IMR-90 (cell line): ENCODE results near the gene LYZL1. TPM values are rescaled to one million over a fixed set of nuclear protein-coding genes. Genes with fewer than 3 reads are reported as not detected.

Experiments
- ATAC-seq: fragments of 200-7000 bp; cut with Tn5 transposase; 2 replicates; pipeline ENCODE4 v1.9.1; 2020; ENCODE audit warnings: low read depth, mild to moderate bottlenecking, moderate library complexity
- BruUV-seq: library from RNA; stranded (reverse); fragments of 400-500 nt; replicated peaks from 2 replicates; lab custom pipeline; 2021; lab: Mats Ljungman, UMichigan
- CTCF ChIA-PET: fragments of 300-600 bp; formaldehyde crosslinking; extraction: SDS; loops from one replicate; lab custom pipeline; 2021; ENCODE audit warnings: antibody characterized with exemption; lab: Yijun Ruan, JAX
- POLR2A ChIA-PET: fragments of 300-600 bp; sonication (Branson Sonifier 250); formaldehyde crosslinking; loops from one replicate; lab custom pipeline; 2022; ENCODE audit warnings: antibody characterized with exemption; ENCODE audit not compliant: unreplicated experiment; lab: Charles Lee
- DNase-seq: peaks from one replicate; pipeline ENCODE4 v3.0.0; 2013
- H2AFZ ChIP-seq: replicated peaks from 2 replicates; pipeline ENCODE3; 2013; ENCODE audit warnings: low read length, mild to moderate bottlenecking; ENCODE audit not compliant: poor library complexity
- H2AK5ac ChIP-seq: 2 replicates; pipeline ENCODE4 v1.6.1; 2013; ENCODE audit warnings: low read depth, low read length, inconsistent platforms
- H2AK9ac ChIP-seq: replicated peaks from 2 replicates; pipeline ENCODE3; 2013; ENCODE audit warnings: mild to moderate bottlenecking, low read depth, low read length, moderate library complexity; ENCODE audit not compliant: poor library complexity
- H2BK120ac ChIP-seq: 2 replicates; pipeline ENCODE4 v1.6.1; 2013; ENCODE audit warnings: low read depth, low read length, inconsistent platforms
- H2BK15ac ChIP-seq: 3 replicates; pipeline ENCODE4 v1.6.1; 2013; ENCODE audit warnings: low read depth, low read length, inconsistent platforms
- H2BK20ac ChIP-seq: 2 replicates; pipeline ENCODE4 v1.6.1; 2013; ENCODE audit warnings: low read depth, mild to moderate bottlenecking, inconsistent platforms, low read length, moderate library complexity
- H2BK5ac ChIP-seq: 2 replicates; pipeline ENCODE4 v1.6.1; 2013; ENCODE audit warnings: mild to moderate bottlenecking, low read depth, low read length, inconsistent platforms; ENCODE audit not compliant: poor library complexity, severe bottlenecking
- H3K14ac ChIP-seq: replicated peaks from 2 replicates; pipeline ENCODE4 v1.6.1; 2013; ENCODE audit warnings: low read depth, low read length, inconsistent platforms
- H3K18ac ChIP-seq: 2 replicates; pipeline ENCODE4 v1.6.1; 2013; ENCODE audit warnings: low read depth, low read length, control low read depth
- H3K23ac ChIP-seq: 2 replicates; pipeline ENCODE4 v1.6.1; 2013; ENCODE audit warnings: low read depth, low read length, inconsistent platforms
- H3K27ac ChIP-seq: 2 replicates; pipeline ENCODE4 v1.5.1; 2013; ENCODE audit warnings: mild to moderate bottlenecking, control low read depth, low read length; ENCODE audit not compliant: insufficient read depth
- H3K27me3 ChIP-seq: 2 replicates; pipeline ENCODE4 v1.6.1; 2013; ENCODE audit warnings: low read length; ENCODE audit not compliant: control insufficient read depth, insufficient read depth
- H3K36me3 ChIP-seq: 2 replicates; pipeline ENCODE4 v1.6.1; 2013; ENCODE audit warnings: low read length, mixed read lengths; ENCODE audit not compliant: control insufficient read depth, insufficient read depth
- H3K4ac ChIP-seq: 2 replicates; pipeline ENCODE4 v1.6.1; 2013; ENCODE audit warnings: low read depth, low read length, inconsistent platforms
- H3K4me1 ChIP-seq: 2 replicates; pipeline ENCODE4 v1.6.1; 2013; ENCODE audit warnings: low read length, mixed read lengths; ENCODE audit not compliant: control insufficient read depth, insufficient read depth
- H3K4me2 ChIP-seq: 2 replicates; pipeline ENCODE4 v1.6.1; 2013; ENCODE audit warnings: low read depth, mild to moderate bottlenecking, control low read depth, low read length, moderate library complexity
- H3K4me3 ChIP-seq: 2 replicates; pipeline ENCODE4 v1.5.1; 2013; ENCODE audit warnings: low read depth, mild to moderate bottlenecking, control low read depth, low read length, moderate library complexity; ENCODE audit not compliant: insufficient read depth
- H3K56ac ChIP-seq: 2 replicates; pipeline ENCODE4 v1.6.1; 2013; ENCODE audit warnings: low read length, inconsistent platforms; ENCODE audit not compliant: insufficient read depth; ENCODE audit errors: extremely low read depth
- H3K79me1 ChIP-seq, 2 experiments: 2 replicates each; pipeline ENCODE4 v1.6.1; 2013; ENCODE audit warnings: low read length in 2 of 2, inconsistent platforms in 1 of 2, low read depth in 1 of 2
- H3K9ac ChIP-seq: 2 replicates; pipeline ENCODE4 v1.6.1; 2013; ENCODE audit warnings: low read depth, low read length, control low read depth
- H3K9me1 ChIP-seq: 2 replicates; pipeline ENCODE4 v1.6.1; 2013; ENCODE audit warnings: low read length, inconsistent platforms; ENCODE audit not compliant: insufficient read depth
- H3K9me3 ChIP-seq: 2 replicates; pipeline ENCODE4 v1.6.1; 2013; ENCODE audit warnings: low read length; ENCODE audit not compliant: control insufficient read depth, insufficient read depth
- H4K20me1 ChIP-seq: 2 replicates; pipeline ENCODE4 v1.6.1; 2013; ENCODE audit warnings: low read length, inconsistent platforms; ENCODE audit not compliant: insufficient read depth
- H4K5ac ChIP-seq: 2 replicates; pipeline ENCODE4 v1.6.1; 2013; ENCODE audit warnings: mild to moderate bottlenecking, low read depth, low read length, control low read depth
- H4K8ac ChIP-seq, 2 experiments: 2 replicates each; pipeline ENCODE4 v1.6.1; 2013; ENCODE audit warnings: low read depth in 2 of 2, low read length in 2 of 2, control low read depth in 1 of 2, inconsistent platforms in 1 of 2
- H4K91ac ChIP-seq: 2 replicates; pipeline ENCODE4 v1.6.1; 2013; ENCODE audit warnings: low read depth, low read length, inconsistent platforms; ENCODE audit not compliant: insufficient read depth
- BHLHE40 ChIP-seq: fragments of 150-350 bp; IDR thresholded peaks from 2 replicates; pipeline ENCODE4 v1.6.1; 2016; ENCODE audit warnings: mild to moderate bottlenecking, low read depth, low read length
- CEBPB ChIP-seq: IDR thresholded peaks from 2 replicates; pipeline ENCODE4 v1.6.1; 2012; ENCODE audit warnings: low read depth, low read length, improper control_type of control experiment
- CHD1 ChIP-seq: IDR thresholded peaks from 2 replicates; pipeline ENCODE4 v1.6.1; 2012; ENCODE audit warnings: low read depth, low read length, improper control_type of control experiment
- CTCF ChIP-seq: conservative IDR thresholded peaks from 2 replicates; pipeline ENCODE4 v1.5.1; 2012; ENCODE audit warnings: mild to moderate bottlenecking, low read depth, low read length, improper control_type of control experiment
- MAZ ChIP-seq: IDR thresholded peaks from 2 replicates; pipeline ENCODE4 v1.6.1; 2012; ENCODE audit warnings: low read depth, mild to moderate bottlenecking, low read length, improper control_type of control experiment, moderate library complexity, borderline replicate concordance
- MXI1 ChIP-seq: IDR thresholded peaks from 2 replicates; pipeline ENCODE4 v1.6.1; 2012; ENCODE audit warnings: low read depth, mild to moderate bottlenecking, low read length, moderate library complexity, borderline replicate concordance
- POLR2A ChIP-seq: IDR thresholded peaks from 2 replicates; pipeline ENCODE4 v1.6.1; 2012; ENCODE audit warnings: mild to moderate bottlenecking, low read depth, low read length
- RAD21 ChIP-seq: IDR thresholded peaks from 2 replicates; pipeline ENCODE4 v1.6.1; 2012; ENCODE audit warnings: low read length, improper control_type of control experiment
- USF2 ChIP-seq: fragments of 150-350 bp; IDR thresholded peaks from 2 replicates; pipeline ENCODE4 v1.6.1; 2017; ENCODE audit warnings: mild to moderate bottlenecking, antibody characterized with exemption, low read length, low read depth
- dilution Hi-C: fragments of 300-500 bp; cut with HindIII; formaldehyde crosslinking; loops from one replicate; pipeline ENCODE4 v1.14.3; 2018; ENCODE audit warnings: low sequenced_read_pairs; ENCODE audit not compliant: unreplicated experiment
- in situ Hi-C: fragments of 300-500 bp; cut with MboI; formaldehyde crosslinking; loops from 3 replicates; pipeline ENCODE4 v1.14.3; 2019; ENCODE audit warnings: low sequenced_read_pairs, inconsistent platforms, mixed read lengths
- intact Hi-C: fragments of 100-400 bp; cut with micrococcal nuclease; formaldehyde crosslinking; loops from 2 replicates; pipeline ENCODE4 v1.10.0; 2022
- polyA plus RNA-seq, 3 experiments: library from polyadenylated mRNA; depleted of rRNA; stranded (reverse); fragments of >200 nt; gene quantifications; 2 replicates each; pipeline ENCODE4 v1.2.3, GENCODE V29; 2012; ENCODE audit warnings: low replicate concordance in 1 of 3
- total RNA-seq: library from RNA; depleted of rRNA; stranded (reverse); fragments of >200 nt; gene quantifications from 2 replicates; pipeline ENCODE4 v1.2.3, GENCODE V29; 2012

LYZL1 gene
- total and polyA plus RNA-seq, 2 of the 4 experiments (the other 2 are of a cell fraction), result not detected

- no peak overlapping the region for H4K8ac ChIP-seq
- ChIA-PET POLR2A (no interaction called here), CTCF (no interaction called here)
- no peak overlapping the region for H4K5ac ChIP-seq
- no peak overlapping the region for H2BK5ac ChIP-seq
- H3K9me1 ChIP-seq, result no peaks in the 10 kb centered on the region
- in situ Hi-C loops (no loop called here), intact Hi-C loops (no loop called here), dilution Hi-C loops (no loop called here)
- H2AFZ ChIP-seq, result no peak overlapping the region
- no peak overlapping the region for H2AK5ac ChIP-seq
- ATAC-seq (no peak), DNase-seq (no peak)
- no peak overlapping the region for H3K4me2 ChIP-seq
- H3K4ac ChIP-seq, result no peak overlapping the region
- no peak overlapping the region for H2BK15ac ChIP-seq
- H2BK20ac ChIP-seq, result no peak overlapping the region
- H3K23ac ChIP-seq, result no peak overlapping the region
- H3K79me1 ChIP-seq, result no peaks in the 10 kb centered on the region
- H3K4me1 ChIP-seq, result no peaks in the 10 kb centered on the region
- H3K27ac ChIP-seq, result no peak overlapping the region
- peaks cover 47% of the 10 kb centered on the region for H3K27me3 ChIP-seq
- H3K56ac ChIP-seq, result no peak overlapping the region
- H3K36me3 ChIP-seq, result no peaks in the 10 kb centered on the region
- no peak overlapping the region for H3K9ac ChIP-seq
- H4K91ac ChIP-seq, result no peak overlapping the region
- H4K20me1 ChIP-seq, result no peaks in the 10 kb centered on the region
- no TSS peak for BruUV-seq
- H3K14ac ChIP-seq, result no peak overlapping the region
- no peak overlapping the region for H2BK120ac ChIP-seq
- H2AK9ac ChIP-seq, result no peak overlapping the region
- no peaks in the 10 kb centered on the region for H3K9me3 ChIP-seq
- H3K18ac ChIP-seq, result no peak overlapping the region
- no peak overlapping the region for H3K4me3 ChIP-seq
- TF ChIP-seq MAZ (no peak), POLR2A (no peak), BHLHE40 (no peak), USF2 (no peak), CTCF (no peak), RAD21 (no peak), CHD1 (no peak), CEBPB (no peak), MXI1 (no peak)
Observed at GRCh38 chr10:29241925-29242324, 46.9 kb upstream of the LYZL1 start.
